HG03378 (cell line): ENCODE measurements around the gene ARHGEF17.
"Not testable (repeated sequence)": the region's sequence is repeated elsewhere in the genome, so short reads cannot be mapped to it uniquely, and the experiment has no call there.

Experiments
- ATAC-seq: cut with Tn5 transposase; IDR thresholded peaks from one replicate; pipeline ENCODE4 v1.9.1; 2021; ENCODE audit warnings: mild to moderate bottlenecking, moderate library complexity; ENCODE audit not compliant: unreplicated experiment

Gene ARHGEF17

GRCh38 chr11:73273222-73273895 is 34.7 kb upstream of the ARHGEF17 start:
- no peak for ATAC-seq

DNA sequence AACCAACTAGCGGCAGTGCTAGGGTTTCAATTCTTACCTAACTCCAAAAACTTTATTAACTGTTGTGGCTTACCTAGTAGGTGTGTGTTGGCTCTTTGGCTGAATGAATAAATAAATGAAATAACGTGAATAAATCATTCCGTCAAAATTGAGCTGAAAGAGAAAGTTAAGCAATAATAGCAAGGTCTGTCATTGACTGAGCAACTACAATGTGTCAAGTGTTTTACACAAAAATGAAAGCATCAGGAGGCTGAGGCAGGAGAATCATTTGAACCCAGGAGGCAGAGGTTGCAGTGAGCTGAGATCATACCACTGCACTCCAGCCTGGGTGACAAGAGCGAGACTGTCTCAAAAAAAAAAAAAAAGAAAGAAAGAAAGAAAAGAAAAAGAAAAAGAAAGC is 33.9 kb upstream of the ARHGEF17 start:
- ATAC-seq: not testable (repeated sequence)

DNA sequence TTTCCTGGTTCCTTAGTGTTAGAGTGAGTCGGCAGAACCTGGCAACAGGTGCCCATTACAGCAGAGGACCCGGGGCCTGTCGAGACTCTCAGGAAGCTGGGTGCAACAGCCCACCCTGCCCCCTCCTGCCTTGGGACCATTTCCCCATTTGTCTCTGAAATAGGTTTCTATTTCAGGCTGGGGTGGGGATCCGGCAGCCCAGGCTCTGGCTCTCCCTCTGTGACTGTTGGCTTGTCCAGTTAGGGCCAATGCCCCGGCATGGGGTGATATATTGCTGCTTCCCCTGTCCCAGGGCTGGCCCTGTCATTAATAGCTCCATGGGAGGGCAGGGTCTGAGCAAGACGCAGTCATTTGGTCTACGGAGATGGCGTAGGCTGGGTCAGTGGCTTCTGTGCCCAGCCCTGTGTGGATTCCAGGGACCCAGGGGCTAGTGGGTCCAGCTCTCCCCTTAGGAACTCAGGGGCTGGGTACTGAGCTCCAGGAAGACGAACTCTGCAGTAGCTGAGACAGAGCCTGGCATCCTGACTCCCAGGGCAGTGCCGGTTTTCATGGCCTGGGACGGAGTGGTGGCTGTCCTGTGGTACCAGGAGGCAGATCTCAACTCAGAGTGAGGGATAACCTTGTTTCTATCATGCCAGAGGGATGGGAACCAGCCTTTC is 33.2 kb upstream of the ARHGEF17 start:
- ATAC-seq: no peak

DNA sequence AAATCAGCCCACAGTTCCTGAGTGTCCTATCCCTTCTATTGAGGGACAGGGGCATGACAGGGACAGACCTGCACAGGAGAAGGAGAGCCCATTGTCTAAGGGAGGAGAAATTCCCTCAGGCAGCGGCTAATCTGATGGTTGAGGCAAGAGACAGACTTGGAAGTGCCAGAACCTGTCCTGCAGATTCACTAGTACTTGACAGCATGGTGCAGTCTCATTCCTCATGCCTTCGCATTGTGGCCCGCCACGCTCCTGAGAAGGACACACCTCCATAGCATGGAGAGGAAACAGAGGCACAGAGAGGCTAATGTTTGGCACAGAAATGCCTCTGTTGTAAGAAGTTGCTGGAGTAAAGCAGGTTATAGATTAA is 32.7 kb upstream of the ARHGEF17 start:
- ATAC-seq: no peak

GRCh38 chr11:73277467-73277866 is 30.6 kb upstream of the ARHGEF17 start:
- no peak for ATAC-seq

GRCh38 chr11:73280626-73281025 is 27.4 kb upstream of the ARHGEF17 start:
- ATAC-seq: no peak

GRCh38 chr11:73281201-73281741 is 26.8 kb upstream of the ARHGEF17 start:
- ATAC-seq: no peak

DNA sequence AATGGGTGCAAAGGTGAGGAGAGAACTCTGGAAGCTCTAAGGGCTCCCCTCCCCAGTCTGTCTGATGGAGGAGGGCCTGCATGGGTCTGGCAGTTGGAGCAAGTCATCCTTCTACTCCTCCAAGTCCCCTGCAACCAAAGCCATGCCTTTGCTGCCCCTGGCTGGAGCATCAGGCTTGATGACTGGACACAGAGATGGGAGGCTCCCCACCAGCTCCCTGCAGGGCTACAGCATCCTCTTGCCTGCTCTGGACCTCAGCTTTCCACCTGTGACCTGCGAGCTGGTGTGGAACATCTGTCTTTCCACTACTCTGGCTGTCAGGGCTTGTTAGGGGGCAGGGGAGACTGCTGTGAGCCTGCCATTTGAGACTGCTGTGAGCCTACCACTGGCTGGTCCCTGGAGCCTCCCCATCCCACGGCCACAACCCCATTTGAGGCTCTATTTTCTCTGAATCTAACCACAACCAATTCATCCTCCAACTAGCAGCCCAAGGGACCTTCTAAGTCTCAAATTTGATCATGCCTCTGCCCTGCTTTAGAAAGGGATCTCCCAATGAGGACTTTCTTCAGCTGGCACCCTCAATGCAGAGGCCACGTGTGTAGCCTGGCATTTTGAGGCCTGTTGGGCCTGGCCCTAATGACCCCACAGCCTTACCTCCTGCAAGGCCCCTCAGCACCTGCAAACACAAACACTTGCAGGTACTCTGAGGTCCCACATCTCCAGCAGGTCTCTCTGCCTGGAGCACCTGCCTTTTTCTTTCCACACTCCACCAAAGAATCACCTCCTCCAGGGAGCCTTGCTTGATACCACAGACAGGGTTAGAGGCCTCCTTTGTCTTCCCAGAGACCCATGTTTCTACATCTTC is 26.0 kb upstream of the ARHGEF17 start:
- no peak for ATAC-seq

DNA sequence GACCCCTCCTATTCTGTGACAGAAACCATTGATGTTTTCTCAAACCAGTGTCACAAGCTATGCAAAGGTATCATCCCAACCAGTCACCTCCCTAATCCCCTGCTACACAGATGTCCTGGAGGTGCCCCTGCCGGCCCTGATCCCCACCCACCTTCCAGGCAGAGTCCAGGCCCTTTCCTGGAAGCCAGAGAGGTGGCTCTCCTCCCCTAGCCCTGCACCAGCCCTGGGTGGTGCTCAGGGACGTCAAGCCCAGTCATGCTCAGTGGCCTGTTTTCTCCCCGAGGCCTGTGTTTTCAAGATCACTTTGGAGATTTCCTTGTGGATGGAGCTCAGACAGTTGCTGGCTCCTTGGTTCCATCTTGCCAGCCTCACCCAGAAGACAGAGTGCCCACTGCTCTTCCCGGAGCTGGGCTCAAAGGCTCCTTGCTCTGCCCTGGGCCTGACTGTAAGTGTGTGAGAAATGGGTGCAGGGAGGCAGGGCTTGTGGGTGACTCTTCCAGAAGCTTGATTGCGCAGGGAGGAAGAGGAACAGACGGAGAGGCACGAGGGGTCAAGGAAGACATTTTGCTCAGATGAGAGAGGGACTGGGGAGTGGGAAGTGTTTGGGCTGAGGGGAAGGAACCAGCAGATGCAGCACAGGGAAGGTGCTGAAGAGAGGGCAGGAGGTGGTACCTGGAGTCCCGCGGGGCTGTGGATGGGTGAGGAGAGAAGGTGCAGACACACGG is 24.6 kb upstream of the ARHGEF17 start:
- no peak for ATAC-seq

DNA sequence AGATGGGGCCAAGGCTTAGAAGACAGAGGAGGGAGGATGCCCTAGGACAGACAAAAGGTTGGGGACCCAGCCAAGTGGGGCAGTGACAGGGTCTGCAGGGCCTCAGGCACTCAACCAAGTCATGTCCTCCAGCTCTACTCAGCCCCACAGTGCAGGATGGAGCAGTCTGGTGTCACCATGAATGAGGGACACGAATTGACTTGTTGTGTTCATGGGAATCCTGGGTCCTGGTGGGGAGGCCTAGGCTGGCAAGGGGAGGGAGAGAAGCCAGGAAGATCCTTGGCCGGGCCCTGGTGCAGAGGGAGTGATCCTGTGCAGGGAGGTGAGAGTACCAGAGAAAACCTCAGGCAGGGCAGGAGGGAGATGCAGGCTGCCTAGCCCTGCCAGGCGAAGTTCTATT is 24.0 kb upstream of the ARHGEF17 start:
- no peak for ATAC-seq

GRCh38 chr11:73285721-73286120 is 22.4 kb upstream of the ARHGEF17 start:
- ATAC-seq: no peak

GRCh38 chr11:73286240-73286810 is 21.8 kb upstream of the ARHGEF17 start:
- no peak for ATAC-seq

DNA sequence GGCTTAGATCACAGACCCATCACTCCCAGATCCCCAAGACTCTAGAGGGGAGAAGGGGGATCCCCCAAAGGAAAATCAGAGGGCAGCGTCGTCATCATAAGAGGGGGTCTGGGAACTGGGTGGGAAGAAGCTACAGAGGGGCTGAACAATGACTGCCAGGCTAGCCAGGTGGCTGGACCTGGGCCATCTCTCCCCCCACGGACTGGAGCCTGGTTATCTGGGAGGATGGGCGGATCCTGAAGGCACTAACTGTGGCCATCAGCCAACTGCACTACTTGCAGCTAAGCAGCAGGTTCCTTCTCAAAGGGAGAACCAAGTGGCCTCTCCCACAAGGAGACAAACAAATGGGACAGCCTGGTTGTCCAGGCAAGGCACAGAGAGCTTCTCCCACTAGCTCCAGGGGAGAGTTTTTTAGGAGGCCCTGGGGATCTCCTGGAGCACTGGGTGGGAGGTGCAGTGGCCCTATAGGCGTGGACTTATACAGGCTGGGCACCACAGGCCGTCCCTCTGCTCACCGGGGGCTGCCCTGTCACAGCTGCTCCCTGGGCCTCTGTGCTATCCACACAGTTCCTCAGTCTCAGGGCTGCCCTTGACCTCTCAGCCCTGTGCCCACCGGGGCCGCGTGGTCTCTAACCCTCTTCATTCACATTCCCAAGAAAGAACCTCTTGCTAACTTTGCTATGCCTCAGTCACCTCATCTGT is 20.5 kb upstream of the ARHGEF17 start:
- no peak for ATAC-seq

- ATAC-seq: no peak
Measured at GRCh38 chr11:73288192-73288872, 19.7 kb upstream of the ARHGEF17 start.

DNA sequence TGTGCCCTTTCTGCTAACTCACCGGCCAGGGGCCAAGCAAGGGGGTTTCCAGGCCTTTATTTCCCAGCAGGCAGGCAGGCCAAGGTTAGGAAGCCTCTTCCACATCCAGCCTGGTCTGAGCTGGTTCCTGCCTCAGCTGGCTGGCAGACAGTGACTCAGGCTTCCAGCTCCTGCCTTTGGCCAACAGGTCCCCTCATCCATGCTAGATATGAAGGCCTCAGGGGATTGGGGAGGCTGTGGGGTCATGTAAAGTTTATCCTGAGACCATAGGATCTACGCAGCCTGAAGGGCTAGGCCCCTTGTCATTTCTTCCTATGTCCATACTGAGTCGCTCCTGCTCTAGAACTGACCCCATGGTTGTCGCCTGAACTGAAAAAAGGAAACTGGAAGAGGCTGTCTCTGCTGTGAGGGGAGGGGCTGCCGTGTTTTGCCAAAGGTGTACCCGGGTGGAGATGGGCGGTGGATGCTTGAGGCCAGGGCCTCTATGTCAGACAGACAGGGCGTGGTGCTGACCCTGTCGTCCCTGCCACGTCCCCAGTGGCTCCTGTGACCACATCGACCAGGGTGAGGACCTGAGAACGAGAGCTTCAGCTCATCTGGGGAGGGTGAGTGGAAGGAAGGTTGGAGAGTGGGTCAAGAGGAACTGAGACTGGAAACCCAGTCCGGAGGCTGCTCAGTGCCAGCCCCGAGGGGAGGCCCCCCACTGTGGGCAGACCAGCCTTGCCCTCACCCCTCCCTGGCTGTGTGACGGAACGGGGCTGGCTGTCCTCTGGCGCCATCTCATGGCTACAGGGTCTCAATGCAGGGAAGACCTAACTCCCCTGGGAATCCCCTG is 19.0 kb upstream of the ARHGEF17 start:
- peak; percentile 58 for ATAC-seq

GRCh38 chr11:73290536-73290935 is 17.5 kb upstream of the ARHGEF17 start:
- no peak for ATAC-seq

- ATAC-seq: no peak
Measured at GRCh38 chr11:73291196-73291595, 16.9 kb upstream of the ARHGEF17 start.

DNA sequence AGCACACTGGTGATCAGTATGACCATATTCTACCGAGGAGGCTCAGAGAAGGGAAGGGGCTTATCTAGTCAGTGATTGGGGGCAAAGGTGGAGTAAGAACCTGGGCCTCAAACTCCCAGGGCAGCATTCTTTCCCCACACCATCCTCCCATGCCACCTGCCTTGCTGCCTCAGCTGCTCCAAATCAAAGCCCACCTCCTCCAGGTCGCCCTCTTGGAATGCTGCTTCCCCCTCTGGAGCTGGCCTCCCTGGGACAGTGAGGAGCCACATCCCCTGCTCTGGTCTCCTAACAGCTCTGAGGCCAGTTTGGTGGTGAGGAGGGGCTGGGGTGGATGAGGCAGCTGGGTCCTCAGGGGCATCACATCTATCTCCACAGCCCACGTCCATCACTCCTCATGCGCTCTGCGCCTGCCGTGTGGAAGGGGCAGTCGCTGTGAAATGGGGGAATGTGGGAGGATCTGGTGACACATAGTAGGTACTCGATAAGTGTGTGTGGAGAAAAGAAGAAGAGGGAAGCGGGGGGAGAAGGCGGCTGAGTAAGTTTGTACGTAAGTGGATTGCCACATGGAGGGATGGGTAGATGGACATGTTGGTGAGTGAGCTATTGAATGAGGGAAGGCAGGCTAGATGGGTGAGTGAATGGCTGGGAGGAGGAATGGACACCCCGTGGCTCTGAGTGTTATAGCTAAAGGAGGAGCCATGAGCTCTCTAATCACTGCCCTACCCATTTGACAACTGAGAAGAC is 16.1 kb upstream of the ARHGEF17 start:
- no peak for ATAC-seq
